Adrenal gland (tissue), 5 donors: Measurements from ENCODE around the gene XAGE2.

ENCODE experiments used
- POLR2A ChIP-seq, 2 donors: fragments of 450-650 bp; IDR thresholded peaks; one replicate each; pipeline ENCODE4 v1.6.1; 2017; ENCODE audit warnings: antibody characterized with exemption in 2 of 2, mild to moderate bottlenecking in 2 of 2, moderate library complexity in 1 of 2
- TF ChIP-seq, protein P1 (sequence below), 6 experiments: fragments of 450-650 bp in 4 of 6; fragments of 200-600 bp in 2 of 6; sonication (generic) in 1 of 6; IDR thresholded peaks; 1 replicate in 5 of 6; 2 replicates in 1 of 6; pipeline versions ENCODE4 v1.5.1 to v1.8.0; 2016 to 2021; ENCODE audit warnings: antibody characterized with exemption in 6 of 6, mild to moderate bottlenecking in 2 of 6, moderate library complexity in 1 of 6
- donor health status: DM: no; HTN: no; CAD: no.

DNA sequence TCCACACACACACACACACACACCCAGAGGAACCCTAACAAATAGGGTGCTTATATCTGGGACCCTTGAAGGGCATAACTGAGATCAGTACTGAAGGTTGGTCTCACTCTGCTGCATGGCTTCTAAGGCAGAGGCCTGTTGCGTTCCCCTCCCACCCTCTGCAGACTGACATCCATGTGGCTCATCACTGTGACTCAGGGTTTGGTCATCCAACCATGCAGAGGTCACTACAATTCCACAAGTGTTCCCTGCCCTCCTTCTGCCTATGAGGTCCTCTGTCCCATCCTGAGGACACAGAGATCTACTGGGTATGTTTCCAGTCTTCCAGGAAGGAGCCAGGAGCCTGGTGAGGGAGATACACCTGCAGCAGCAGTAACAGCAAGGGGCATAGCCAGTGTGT lies 55.8 kb downstream of the XAGE2 start:
- TF ChIP-seq, protein P1, sequence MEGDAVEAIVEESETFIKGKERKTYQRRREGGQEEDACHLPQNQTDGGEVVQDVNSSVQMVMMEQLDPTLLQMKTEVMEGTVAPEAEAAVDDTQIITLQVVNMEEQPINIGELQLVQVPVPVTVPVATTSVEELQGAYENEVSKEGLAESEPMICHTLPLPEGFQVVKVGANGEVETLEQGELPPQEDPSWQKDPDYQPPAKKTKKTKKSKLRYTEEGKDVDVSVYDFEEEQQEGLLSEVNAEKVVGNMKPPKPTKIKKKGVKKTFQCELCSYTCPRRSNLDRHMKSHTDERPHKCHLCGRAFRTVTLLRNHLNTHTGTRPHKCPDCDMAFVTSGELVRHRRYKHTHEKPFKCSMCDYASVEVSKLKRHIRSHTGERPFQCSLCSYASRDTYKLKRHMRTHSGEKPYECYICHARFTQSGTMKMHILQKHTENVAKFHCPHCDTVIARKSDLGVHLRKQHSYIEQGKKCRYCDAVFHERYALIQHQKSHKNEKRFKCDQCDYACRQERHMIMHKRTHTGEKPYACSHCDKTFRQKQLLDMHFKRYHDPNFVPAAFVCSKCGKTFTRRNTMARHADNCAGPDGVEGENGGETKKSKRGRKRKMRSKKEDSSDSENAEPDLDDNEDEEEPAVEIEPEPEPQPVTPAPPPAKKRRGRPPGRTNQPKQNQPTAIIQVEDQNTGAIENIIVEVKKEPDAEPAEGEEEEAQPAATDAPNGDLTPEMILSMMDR (IDR thresholded peaks at IDR 0.05), result no peak
- TF ChIP-seq POLR2A (IDR thresholded peaks at IDR 0.05), result no peak
